Non-pigmented ciliary epithelial cell (primary cell): ENCODE data around the gene RDH5.
A peak's percentile ranks its signal among the peaks of the same experiment; 100 is the strongest.

Source experiments
- DNase-seq: peaks from one replicate; pipeline ENCODE4 v3.0.0-alpha.2; 2010; ENCODE audit warnings: low read depth

RDH5 gene

GRCh38 chr12:55728939-55729818 is 9.0 kb downstream of the RDH5 start, which contains the start of gene CD63:
TSS of gene CD63 (minus strand) at chr12:55729009. CDS start at chr12:55728341, 668 bp downstream.
- peak; percentile 88 for DNase-seq

- no peak for DNase-seq
Measured at GRCh38 chr12:55729819-55730818, 9.9 kb downstream of the RDH5 start.

GRCh38 chr12:55732288-55732687 is 12.1 kb downstream of the RDH5 start:
- no peak for DNase-seq

GRCh38 chr12:55733021-55733555 is 12.9 kb downstream of the RDH5 start:
- no peak for DNase-seq

GRCh38 chr12:55733858-55734257 is 13.7 kb downstream of the RDH5 start:
- no peak for DNase-seq

- DNase-seq: no peak
Measured at GRCh38 chr12:55734595-55734994, 14.4 kb downstream of the RDH5 start.

- DNase-seq: no peak
Measured at GRCh38 chr12:55736076-55736475, 15.9 kb downstream of the RDH5 start.

GRCh38 chr12:55736780-55737580 is 16.8 kb downstream of the RDH5 start:
- no peak for DNase-seq

GRCh38 chr12:55737581-55738122 is 17.5 kb downstream of the RDH5 start:
- no peak for DNase-seq

GRCh38 chr12:55738123-55739024 is 18.2 kb downstream of the RDH5 start:
- no peak for DNase-seq

GRCh38 chr12:55739025-55739378 is 18.8 kb downstream of the RDH5 start:
- DNase-seq: no peak

- DNase-seq: no peak
Measured at GRCh38 chr12:55741931-55742680, 21.9 kb downstream of the RDH5 start.

- no peak for DNase-seq
Measured at GRCh38 chr12:55742719-55743405, 22.7 kb downstream of the RDH5 start, which contains the start of gene GDF11. TSS of gene GDF11 (plus strand) at chr12:55743122. CDS start at chr12:55743317, 195 bp downstream.

- DNase-seq: no peak
Measured at GRCh38 chr12:55743406-55744339, 23.5 kb downstream of the RDH5 start.

GRCh38 chr12:55744340-55745030 is 24.3 kb downstream of the RDH5 start:
- DNase-seq: no peak

- DNase-seq: no peak
Measured at GRCh38 chr12:55745361-55746173, 25.4 kb downstream of the RDH5 start.
